Stimulated activated CD4-positive, alpha-beta T cell treated with anti-CD3 and anti-CD28 coated beads, Interleukin-15, amount 100 ng/mL, for 48 hours (primary cell): ENCODE data around the gene CHCHD4.

ENCODE experiments used
- DNase-seq, 2 donors: peaks; one replicate each; pipeline ENCODE4 v3.0.0-alpha.2; 2020; ENCODE audit warnings: low read depth in 2 of 2

CHCHD4 gene

DNA sequence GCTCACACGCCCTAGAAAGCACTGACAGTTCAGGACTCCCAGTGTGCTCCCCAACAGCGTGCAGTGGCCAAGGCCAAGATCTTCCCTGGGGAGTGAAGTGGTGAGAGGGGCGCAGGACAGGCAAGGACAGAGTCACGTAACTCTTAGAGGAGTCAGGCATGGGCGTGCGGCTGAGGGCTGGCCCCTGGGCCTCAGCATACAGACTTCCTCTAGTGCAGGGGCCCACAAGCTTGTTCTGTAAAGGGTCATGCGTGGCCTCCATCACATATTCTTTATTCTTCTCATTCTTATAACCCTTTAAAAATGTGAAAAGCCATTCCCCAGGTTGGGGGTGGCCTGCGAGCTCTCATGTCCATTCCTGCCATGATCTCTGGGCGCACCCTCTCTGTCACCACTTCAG is 25.4 kb upstream of the CHCHD4 start:
- DNase-seq, result no peak

DNA sequence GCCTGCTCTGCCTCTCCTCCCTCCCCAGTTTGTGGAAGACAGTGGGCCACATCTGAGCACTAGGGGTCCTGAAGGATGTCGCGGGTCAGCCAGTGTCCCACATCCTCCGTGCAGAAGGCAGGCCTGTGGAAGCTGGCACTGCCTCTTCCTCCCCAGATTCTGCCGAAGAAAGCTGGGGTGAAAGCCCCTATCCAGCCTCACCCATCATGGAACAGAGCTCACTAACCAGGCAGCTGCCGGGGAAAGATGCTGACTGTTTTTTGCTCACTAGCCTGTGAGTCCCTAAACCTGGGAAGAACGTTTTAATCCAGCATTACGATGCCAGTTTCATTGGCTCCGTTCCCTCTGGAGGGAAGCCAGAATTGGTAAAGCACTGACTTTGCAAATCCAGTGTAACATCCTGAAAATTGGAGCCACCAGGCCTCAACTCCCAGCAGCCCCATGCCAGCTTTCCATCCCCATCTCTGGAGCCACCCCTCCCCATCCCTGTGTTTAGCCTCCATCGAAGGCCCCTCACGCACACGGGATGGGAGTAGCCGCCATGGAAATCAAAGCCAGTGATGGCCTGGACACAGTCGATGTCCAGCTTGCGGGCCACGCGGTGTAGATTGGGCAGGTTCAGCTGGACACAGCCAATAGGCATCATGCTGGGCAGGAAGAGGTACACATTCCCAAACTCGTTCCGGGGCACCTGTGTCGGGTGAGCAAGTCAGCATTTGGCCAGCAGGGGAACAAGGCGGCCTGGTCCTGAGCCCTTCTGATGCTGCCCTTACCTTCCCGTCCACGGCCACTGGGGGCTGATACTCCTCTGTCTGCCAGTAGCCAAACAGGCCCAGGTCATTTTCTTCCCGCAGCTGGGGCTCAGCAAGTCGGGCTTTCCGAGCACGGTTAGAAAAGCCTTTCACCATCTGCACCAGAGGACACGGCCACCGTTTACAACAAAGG is 23.6 kb upstream of the CHCHD4 start:
- DNase-seq, result no peak

GRCh38 chr3:14147617-14148016 is 22.9 kb upstream of the CHCHD4 start:
- no peak for DNase-seq

- DNase-seq, result no peak
These were observed 22.4 kb upstream of the CHCHD4 start for GRCh38 chr3:14147066-14147435.

DNA sequence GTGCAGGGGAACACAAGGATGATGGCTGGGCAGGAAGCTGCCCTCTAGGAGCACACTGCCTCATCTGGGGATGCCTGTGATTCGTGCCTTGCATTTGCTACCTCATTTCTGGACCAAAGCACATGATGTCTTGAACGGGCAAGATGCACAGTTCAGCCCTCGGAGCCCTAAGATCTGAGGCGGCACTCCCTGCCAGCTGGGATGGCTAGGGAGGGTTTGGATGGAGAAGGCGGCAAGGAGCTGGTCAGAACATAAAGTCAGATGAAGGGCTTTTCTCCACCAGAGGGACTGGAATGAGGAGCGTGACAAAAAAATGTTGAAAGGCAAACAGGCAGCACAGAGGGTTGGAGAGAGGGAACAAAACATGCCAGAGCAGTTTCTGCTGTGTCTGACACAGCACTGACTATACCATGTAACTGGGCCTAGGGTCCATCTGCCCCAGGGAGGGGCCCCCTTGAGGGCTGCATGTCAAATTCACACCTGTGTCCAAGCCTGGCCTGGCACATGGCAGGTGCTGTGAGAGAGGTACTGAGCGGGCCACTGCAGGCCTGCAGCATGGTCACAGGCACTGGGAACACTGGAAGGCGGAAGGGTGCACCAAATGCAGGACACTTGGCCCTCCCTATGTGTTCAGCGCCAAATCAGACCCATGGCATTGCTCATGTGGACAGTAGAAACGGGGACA is 21.9 kb upstream of the CHCHD4 start:
- DNase-seq, result no peak

DNA sequence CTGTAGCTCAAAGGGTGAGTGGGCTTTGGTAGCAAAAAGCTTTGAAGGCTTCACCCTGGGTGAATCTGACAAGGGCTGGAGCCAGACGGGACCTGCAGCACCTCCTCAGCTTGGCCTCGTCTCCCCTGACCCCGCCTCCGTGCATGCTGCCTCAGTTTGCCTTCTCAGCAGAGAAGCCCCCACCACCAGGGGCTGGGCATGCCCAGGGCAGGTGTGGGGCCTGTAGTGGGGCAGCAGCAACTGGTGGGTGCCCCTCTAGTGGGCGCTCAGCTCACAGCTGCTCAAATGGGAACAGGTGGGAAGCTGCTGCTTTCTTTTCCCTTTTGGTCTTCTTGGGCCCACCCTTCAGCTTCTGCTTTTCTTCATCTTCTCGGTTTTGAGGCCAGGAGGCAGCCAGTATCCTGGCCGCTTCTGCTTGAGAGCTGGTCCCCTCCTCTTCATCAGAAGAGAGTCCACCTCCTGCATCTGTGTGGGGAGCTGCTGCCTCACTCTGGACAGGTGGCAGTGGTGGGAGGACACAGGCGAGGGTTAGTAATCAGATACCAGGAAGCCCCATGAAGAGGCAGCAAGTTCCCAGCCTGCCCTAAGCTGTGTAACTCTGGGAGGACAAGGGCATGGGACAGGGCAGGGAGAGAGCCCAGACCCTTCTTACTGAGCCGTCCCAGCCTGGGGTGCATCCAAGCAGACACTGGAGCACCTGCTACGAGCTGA is 21.2 kb upstream of the CHCHD4 start:
- DNase-seq, result no peak

- no peak for DNase-seq
These were observed 20.6 kb upstream of the CHCHD4 start for GRCh38 chr3:14145236-14145635.

DNA sequence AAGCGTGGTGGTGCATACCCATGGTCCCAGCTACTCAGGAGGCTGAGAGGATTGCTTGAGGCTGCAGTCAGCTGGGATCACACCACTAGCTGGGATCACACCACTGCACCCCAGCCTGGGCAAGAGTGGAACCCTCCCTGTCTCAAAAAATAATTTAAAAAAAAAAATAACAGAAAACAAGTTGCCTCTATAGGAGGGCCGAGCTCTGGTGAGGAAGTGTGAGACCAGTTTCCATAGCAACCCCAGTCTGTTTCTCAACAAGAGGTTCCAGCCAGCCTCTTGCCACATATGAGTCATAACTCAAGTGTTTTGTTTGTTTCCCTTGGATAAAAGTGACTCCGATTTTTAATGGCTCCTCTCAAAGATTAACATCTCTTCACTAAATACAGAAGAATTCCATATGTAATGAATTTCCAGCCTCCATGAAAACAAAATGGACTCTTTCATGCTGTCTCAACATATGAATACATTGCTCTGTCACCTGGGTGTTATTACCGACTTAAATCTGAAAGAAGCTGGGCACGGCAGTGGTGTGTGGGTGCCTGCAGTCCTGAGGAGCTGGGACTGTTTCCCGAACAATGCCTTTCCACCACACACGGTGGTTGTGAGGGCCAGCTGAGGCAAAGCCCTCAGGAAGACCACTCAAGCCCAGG is 19.9 kb upstream of the CHCHD4 start:
- peak in 1 of 2 donors; percentile 28 for DNase-seq

- no peak for DNase-seq
These were observed 18.9 kb upstream of the CHCHD4 start for GRCh38 chr3:14143271-14144225.

- DNase-seq, result no peak
These were observed 18.0 kb upstream of the CHCHD4 start for GRCh38 chr3:14142567-14143270.

GRCh38 chr3:14141602-14142341 is 17.1 kb upstream of the CHCHD4 start:
- DNase-seq, result no peak

DNA sequence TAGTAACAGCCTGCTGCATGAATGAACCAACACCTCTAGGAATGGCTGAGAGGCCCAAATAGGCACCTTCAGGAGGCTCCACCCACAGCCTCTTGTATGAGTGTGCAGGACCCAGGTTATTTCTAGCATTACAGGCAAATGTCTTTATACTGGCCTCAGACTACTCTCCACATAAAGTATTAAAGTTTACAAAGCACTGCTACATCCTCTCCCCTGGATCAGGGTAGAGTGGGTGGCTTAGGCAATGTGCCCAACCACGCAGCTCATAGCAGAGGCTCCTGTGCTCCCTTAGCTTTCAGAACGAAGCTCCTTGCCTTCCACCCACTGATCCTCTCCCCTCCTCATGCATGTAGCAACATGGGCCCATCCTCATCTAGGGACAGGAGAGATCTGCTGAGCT is 16.5 kb upstream of the CHCHD4 start:
- DNase-seq, result no peak

DNA sequence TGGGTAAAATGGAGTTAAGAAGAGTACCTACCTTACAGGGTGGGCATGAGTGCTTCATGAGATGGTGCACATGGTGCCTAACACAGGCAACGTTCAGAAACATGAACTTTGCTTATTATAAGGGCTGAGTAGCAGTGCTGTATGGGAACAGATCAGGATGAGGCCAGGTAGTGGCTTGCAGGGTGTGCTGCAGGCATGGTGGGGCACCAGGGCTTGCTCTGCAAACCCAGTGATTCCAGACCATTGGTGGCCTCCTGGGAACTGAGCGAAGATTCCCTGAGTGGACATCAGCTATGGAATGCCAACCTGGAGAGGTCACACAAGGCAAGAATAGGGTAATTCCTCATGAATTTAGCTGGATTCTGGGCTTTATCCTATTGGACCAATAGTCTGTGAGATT is 16.0 kb upstream of the CHCHD4 start:
- no peak for DNase-seq

- no peak for DNase-seq
These were observed 15.1 kb upstream of the CHCHD4 start for GRCh38 chr3:14139771-14140170.

DNA sequence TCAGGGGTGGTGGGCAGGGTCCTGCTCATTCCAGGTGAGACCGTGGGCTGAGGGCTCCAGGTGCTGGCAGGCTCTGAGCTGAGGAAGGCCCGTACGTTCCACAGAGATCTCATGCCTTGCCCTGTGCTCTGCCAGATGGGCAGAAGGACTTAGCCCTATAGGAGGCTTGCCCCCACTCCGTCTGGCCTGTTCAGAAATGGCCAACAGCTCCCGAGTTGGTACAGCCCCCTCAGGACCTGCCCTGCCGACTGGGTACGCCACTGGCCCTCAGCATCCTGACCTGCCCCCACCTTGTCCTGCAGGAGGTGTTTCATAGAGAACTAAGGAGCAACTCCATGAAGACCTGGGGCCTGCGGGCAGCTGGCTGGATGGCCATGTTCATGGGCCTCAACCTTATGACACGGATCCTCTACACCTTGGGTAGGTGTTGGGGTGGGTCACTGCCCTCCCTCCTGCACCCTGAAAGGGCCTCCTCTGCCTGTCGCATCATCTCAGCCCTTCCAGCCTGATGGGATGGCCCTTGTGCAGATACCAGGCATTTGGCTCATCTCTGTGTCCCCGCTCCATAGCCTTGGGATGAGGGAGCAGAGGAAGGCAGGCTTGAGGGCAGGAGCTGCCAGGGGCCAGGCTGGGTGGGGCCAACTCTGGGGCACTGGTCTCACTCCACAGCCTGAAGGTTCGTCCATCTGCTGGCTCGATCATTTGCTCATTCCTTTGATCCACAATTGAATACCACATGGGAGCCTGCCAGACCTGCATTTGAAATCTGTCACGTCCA is 14.4 kb upstream of the CHCHD4 start:
- DNase-seq, result no peak

DNA sequence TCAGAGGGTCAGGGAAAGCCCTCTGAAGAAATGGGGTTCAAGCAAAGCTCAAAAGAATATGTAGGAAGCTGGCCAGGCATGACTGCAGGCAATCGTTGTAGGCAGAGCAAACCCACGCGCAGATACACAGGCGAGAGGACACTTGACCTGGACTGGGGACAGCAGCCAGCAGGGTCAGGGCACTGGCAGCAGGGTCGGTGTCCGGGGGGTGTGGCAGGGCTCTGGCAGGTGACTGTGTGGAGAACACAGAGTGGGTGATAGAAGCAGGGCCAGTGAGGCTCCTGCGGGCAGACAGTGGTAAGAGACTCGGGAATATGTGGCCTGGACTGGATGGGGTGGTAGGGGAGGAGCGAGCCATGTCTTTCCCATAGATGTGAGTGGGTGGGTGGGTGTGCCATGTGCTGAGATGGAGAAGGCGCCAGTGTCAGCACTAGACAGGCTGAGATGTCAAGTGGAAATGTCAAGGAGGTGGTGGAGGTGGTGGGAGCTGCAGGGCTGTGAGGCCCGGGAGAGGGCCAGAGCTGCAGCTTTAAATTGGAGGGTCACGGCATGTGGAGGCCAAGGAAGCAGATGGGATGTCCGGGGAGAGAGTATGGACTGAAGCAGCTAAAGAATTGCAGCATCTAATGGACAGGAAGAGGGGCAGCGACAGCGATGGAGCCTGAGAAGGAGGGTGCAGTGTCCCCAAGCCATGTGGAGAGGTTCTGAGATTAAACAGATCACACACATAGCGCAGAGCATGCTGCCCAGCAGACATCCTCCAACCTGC is 13.6 kb upstream of the CHCHD4 start:
- DNase-seq, result no peak

GRCh38 chr3:14137445-14137844 is 12.8 kb upstream of the CHCHD4 start:
- DNase-seq, result no peak

DNA sequence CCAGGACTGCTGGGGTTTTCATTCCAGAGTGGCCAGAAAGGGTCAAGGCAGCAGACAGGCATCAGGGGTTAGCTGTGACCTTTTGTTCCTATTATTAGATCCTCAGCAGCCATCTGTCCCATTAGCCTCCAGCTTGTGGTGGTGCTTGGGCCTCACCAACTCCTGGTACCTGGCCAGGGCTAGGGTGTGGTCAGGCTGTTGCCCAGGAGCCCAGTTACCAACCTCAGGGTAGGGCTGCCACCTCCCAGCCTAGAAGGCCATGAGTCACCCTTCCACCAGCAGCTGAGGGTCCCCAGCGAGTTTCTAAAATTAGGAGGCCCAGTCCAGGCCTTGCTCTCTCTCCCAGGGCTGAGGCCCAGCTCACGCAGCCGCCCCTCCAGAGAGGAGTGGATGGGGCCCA is 12.3 kb upstream of the CHCHD4 start:
- DNase-seq, result no peak
